MM.1S (cell line): ENCODE measurements around the gene IRS1.

Experiments
- CTCF ChIP-seq: fragments of 300-600 bp; sonication (generic); IDR thresholded peaks from 2 replicates; pipeline ENCODE4 v1.5.1; 2016; ENCODE audit warnings: antibody characterized with exemption, low read length, mixed read lengths
- EZH2phosphoT487 ChIP-seq: fragments of 300-600 bp; sonication (generic); IDR thresholded peaks from 2 replicates; pipeline ENCODE4 v1.6.1; 2018; ENCODE audit warnings: antibody characterized with exemption, low read length

DNA sequence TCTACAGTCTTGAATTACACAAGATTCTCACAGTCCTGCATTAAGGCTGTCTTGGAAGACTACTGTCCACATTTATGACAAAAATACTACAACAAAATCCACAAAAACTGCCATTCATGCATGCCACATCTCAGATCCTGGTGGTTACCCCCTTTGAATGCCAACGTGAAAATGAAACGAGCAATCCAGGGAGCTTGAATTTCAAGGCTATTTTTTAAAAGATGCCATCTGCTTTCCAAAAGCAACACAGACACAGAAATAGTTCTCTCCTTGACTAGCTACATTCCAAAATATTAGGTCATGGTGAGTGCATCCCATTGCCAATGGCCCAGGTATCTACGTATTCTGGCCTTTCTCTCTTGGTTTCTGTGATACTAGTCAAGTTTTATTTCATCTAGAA, 36.3 kb downstream of the IRS1 start:
- TF ChIP-seq EZH2phosphoT487 (no peak), CTCF (no peak)
